ENCODE measurements around the gene ASPA. TPM values are rescaled to one million over a fixed set of nuclear protein-coding genes. Genes with fewer than 3 reads are reported as not detected.
"Not testable (repeated sequence)": the region's sequence is repeated elsewhere in the genome, so short reads cannot be mapped to it uniquely, and the experiment has no call there.

The ASPA gene
- 5.1 TPM for total RNA-seq
- 24.2 TPM for polyA plus RNA-seq (ENCODE audit: insufficient read depth, low read depth, low replicate concordance)
- long read RNA-seq, donor 1, full-length matches to known transcripts = 1 of 1 reads
- long read RNA-seq, donor 1, partial matches to known transcripts = 0 of 1 reads
- long read RNA-seq, donor 1, other reads (novel, unspliced or antisense) = 0 of 1 reads
- long read RNA-seq, donor 2, full-length matches to known transcripts = 6 of 6 reads
- long read RNA-seq, donor 2, partial matches to known transcripts = 0 of 6 reads
- long read RNA-seq, donor 2, other reads (novel, unspliced or antisense) = 0 of 6 reads
- long read RNA-seq, donor 3, full-length matches to known transcripts = 7 of 15 reads
- long read RNA-seq, donor 3, partial matches to known transcripts = 8 of 15 reads
- long read RNA-seq, donor 3, other reads (novel, unspliced or antisense) = 0 of 15 reads
- long read RNA-seq, donor 4, full-length matches to known transcripts = 2 of 2 reads
- long read RNA-seq, donor 4, partial matches to known transcripts = 0 of 2 reads
- long read RNA-seq, donor 4, other reads (novel, unspliced or antisense) = 0 of 2 reads
- long read RNA-seq, donor 5 = 0 reads
- long read RNA-seq, donor 6, full-length matches to known transcripts = 5 of 5 reads
- long read RNA-seq, donor 6, partial matches to known transcripts = 0 of 5 reads
- long read RNA-seq, donor 6, other reads (novel, unspliced or antisense) = 0 of 5 reads
- long read RNA-seq, donor 7, partial matches to known transcripts = 0 of 1 reads
- long read RNA-seq, donor 7, other reads (novel, unspliced or antisense) = 1 of 1 reads
- long read RNA-seq, donor 8 = 0 reads
- long read RNA-seq, donor 9, full-length matches to known transcripts = 2 of 2 reads
- long read RNA-seq, donor 9, partial matches to known transcripts = 0 of 2 reads
- long read RNA-seq, donor 9, other reads (novel, unspliced or antisense) = 0 of 2 reads
- long read RNA-seq, donor 10, full-length matches to known transcripts = 4 of 4 reads
- long read RNA-seq, donor 10, partial matches to known transcripts = 0 of 4 reads
- long read RNA-seq, donor 10, other reads (novel, unspliced or antisense) = 0 of 4 reads

DNA sequence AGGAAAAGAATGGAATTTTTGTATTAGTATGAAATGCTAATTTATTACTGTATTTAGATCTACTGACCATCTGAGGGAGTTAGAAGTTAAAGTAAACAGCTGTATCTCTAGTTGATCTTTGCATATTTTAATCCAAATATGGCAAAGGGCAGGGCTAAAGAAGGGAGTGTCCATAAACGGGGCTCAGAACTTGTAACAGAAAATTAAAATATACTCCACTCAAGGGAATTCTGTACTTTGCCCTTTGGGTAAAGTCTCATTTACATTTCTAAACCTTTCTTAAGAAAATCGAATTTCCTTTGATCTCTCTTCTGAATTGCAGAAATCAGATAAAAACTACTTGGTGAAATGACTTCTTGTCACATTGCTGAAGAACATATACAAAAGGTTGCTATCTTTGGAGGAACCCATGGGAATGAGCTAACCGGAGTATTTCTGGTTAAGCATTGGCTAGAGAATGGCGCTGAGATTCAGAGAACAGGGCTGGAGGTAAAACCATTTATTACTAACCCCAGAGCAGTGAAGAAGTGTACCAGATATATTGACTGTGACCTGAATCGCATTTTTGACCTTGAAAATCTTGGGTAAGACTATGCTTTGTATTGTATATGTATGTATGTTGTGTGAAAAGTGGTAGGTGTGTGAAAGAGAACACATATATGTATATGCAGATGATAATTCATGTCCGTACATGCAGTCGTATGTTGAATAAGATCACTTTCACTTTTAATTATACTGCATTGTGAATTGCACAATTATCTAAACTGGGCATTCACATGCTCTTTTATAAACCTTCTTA is at the start of gene ASPA:
TSS of gene ASPA (plus strand) at position 186 of the 799 bp plus-strand sequence. CDS start at position 349, 163 bp downstream.
- H3K4me3 ChIP-seq (ENCODE audit: low read length in 3 of 3) = peak within 1 kb of the TSS; percentile 70 to 92 (median 84)
- H3K27ac ChIP-seq (ENCODE audit: low read depth in 2 of 2, low read length in 2 of 2) = peak within 1 kb of the TSS; percentile 45 to 83
- H3K36me3 ChIP-seq (ENCODE audit: control insufficient read depth in 2 of 3, insufficient read depth in 3 of 3, low read length in 3 of 3) = no peaks in the 10 kb centered on the region
- intact Hi-C loops (cut with DNase I) = no loop called here
- FAIRE-seq (peak; percentile 86), DNase-seq (peak in 2 of 5 donors; percentile 39 to 61)
- no peaks in the 10 kb centered on the region for H3K9me3 ChIP-seq (ENCODE audit: control insufficient read depth in 2 of 3, insufficient read depth in 1 of 3, low read length in 3 of 3)
- no peaks in the 10 kb centered on the region for H3K27me3 ChIP-seq (ENCODE audit: control insufficient read depth, insufficient read depth, low read length)
- TF ChIP-seq, protein P1, sequence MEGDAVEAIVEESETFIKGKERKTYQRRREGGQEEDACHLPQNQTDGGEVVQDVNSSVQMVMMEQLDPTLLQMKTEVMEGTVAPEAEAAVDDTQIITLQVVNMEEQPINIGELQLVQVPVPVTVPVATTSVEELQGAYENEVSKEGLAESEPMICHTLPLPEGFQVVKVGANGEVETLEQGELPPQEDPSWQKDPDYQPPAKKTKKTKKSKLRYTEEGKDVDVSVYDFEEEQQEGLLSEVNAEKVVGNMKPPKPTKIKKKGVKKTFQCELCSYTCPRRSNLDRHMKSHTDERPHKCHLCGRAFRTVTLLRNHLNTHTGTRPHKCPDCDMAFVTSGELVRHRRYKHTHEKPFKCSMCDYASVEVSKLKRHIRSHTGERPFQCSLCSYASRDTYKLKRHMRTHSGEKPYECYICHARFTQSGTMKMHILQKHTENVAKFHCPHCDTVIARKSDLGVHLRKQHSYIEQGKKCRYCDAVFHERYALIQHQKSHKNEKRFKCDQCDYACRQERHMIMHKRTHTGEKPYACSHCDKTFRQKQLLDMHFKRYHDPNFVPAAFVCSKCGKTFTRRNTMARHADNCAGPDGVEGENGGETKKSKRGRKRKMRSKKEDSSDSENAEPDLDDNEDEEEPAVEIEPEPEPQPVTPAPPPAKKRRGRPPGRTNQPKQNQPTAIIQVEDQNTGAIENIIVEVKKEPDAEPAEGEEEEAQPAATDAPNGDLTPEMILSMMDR (IDR thresholded peaks at IDR 0.05; ENCODE audit: borderline replicate concordance, extremely low read depth, insufficient read depth) = no peak
- H3K9ac ChIP-seq (ENCODE audit: low read length in 3 of 3) = peak within 1 kb of the TSS; percentile 58 to 72 (median 61)
- H3K4me1 ChIP-seq (ENCODE audit: control insufficient read depth in 2 of 3, insufficient read depth in 2 of 3, low read depth in 1 of 3, low read length in 3 of 3) = peaks cover 4 to 9% (median 7%) of the 10 kb centered on the region in 3 donors

DNA sequence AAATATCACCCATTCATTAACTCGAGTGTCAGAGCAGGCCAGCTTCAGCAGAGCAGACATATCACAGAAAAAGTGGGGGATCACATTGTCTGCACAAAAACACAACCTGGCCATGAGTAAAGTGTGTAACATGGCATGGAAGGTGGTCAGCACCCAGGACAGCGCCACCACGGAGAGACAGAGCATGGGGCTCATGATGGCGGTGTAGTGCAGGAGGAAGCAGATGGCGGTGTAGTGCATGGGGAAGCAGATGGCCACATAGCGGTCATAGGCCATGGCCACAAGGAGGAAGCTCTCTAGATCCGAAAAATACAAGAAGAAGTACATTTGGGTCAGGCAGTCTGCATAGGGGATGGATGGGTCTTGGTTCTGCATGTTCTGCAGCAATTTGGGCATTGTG is 42.6 kb upstream of the ASPA start:
- peak in 3 of 5 donors; percentile 5 to 34 (median 13) for DNase-seq
- H3K4me3 ChIP-seq (ENCODE audit: low read length in 3 of 3); H3K36me3 ChIP-seq (ENCODE audit: control insufficient read depth in 2 of 3, insufficient read depth in 3 of 3, low read length in 3 of 3); H3K9me3 ChIP-seq (ENCODE audit: control insufficient read depth in 2 of 3, insufficient read depth in 1 of 3, low read length in 3 of 3); intact Hi-C loops (cut with DNase I); H3K9ac ChIP-seq (ENCODE audit: low read length in 3 of 3); H3K27ac ChIP-seq (ENCODE audit: low read depth in 2 of 2, low read length in 2 of 2); FAIRE-seq; H3K4me1 ChIP-seq (ENCODE audit: control insufficient read depth in 2 of 3, insufficient read depth in 2 of 3, low read depth in 1 of 3, low read length in 3 of 3); H3K27me3 ChIP-seq (ENCODE audit: control insufficient read depth, insufficient read depth, low read length): not testable (repeated sequence)

DNA sequence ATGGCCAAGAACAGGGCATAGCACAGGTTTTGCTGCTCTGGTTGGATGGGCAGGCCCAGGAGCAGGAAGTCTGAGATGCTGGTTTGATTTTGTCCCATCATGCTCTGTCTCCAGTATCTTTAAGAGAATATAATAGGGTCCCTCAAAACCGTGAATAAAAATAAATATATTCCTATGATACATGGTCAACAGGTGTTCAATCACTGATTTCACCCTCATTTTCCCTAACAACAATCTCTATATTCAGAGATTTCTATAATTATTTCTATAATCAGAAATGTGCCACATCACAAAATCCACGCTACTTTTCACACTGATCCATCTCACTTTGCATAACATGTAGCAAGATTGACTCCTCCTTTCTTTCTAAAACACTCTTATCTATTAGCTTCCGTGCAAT is 42.1 kb upstream of the ASPA start, which contains the start of gene OR1E2:
TSS of gene OR1E2 (minus strand) at position 101 of the 400 bp plus-strand sequence. CDS start at position 101, 0 bp downstream.
- Histone ChIP-seq H3K27me3 (ENCODE audit: control insufficient read depth, insufficient read depth, low read length) (no peaks in the 10 kb centered on the region), H3K4me3 (ENCODE audit: low read length in 3 of 3) (no peak within 1 kb of the TSS), H3K27ac (ENCODE audit: low read depth in 2 of 2, low read length in 2 of 2) (no peak within 1 kb of the TSS), H3K9ac (ENCODE audit: low read length in 3 of 3) (no peak within 1 kb of the TSS), H3K36me3 (ENCODE audit: control insufficient read depth in 2 of 3, insufficient read depth in 3 of 3, low read length in 3 of 3) (no peaks in the 10 kb centered on the region), H3K9me3 (ENCODE audit: control insufficient read depth in 2 of 3, insufficient read depth in 1 of 3, low read length in 3 of 3) (peaks cover 0 to 6% (median 2%) of the 10 kb centered on the region in 3 donors), H3K4me1 (ENCODE audit: control insufficient read depth in 2 of 3, insufficient read depth in 2 of 3, low read depth in 1 of 3, low read length in 3 of 3) (no peaks in the 10 kb centered on the region)
- DNase-seq = no peak
- no peak for FAIRE-seq
- intact Hi-C loops (cut with DNase I) = no loop called here
- TF ChIP-seq, protein P1 (IDR thresholded peaks at IDR 0.05; ENCODE audit: borderline replicate concordance, extremely low read depth, insufficient read depth) = no peak

Measured in kidney (tissue), 22 donors.